SK-N-SH treated with all-trans-retinoic acid at 6 μM for 48 hours (cell line): Measurements from ENCODE around the gene MAPK1IP1L.

Experiments used
- ATAC-seq: fragments of 200-7000 bp; cut with Tn5 transposase; 3 replicates; pipeline ENCODE4 v1.9.1; 2020; ENCODE audit warnings: mild to moderate bottlenecking, moderate library complexity
- ARNTL ChIP-seq: fragments of 450-650 bp; formaldehyde crosslinking; IDR thresholded peaks from 2 replicates; pipeline ENCODE4 v1.5.0; 2020; ENCODE audit warnings: low read depth, mild to moderate bottlenecking, moderate library complexity, borderline replicate concordance
- BACH2 ChIP-seq: fragments of 250-450 bp; sonication (Bioruptor Pico); IDR thresholded peaks from 2 replicates; pipeline ENCODE4 v1.9.0; 2021; ENCODE audit warnings: mild to moderate bottlenecking, borderline replicate concordance
- CREB5 ChIP-seq: fragments of 250-450 bp; sonication (Bioruptor Pico); IDR thresholded peaks from 2 replicates; pipeline ENCODE4 v1.5.1; 2020; ENCODE audit warnings: low read depth, mild to moderate bottlenecking, moderate library complexity
- CSRNP3 ChIP-seq: fragments of 250-450 bp; sonication (Bioruptor Pico); IDR thresholded peaks from 2 replicates; pipeline ENCODE4 v1.5.1; 2021; ENCODE audit warnings: mild to moderate bottlenecking, moderate library complexity
- ESRRG ChIP-seq: fragments of 250-450 bp; sonication (Bioruptor Pico); IDR thresholded peaks from 2 replicates; pipeline ENCODE4 v1.6.1; 2021; ENCODE audit warnings: mild to moderate bottlenecking
- GLIS3 ChIP-seq: fragments of 250-450 bp; sonication (Bioruptor Pico); IDR thresholded peaks from 2 replicates; pipeline ENCODE4 v1.5.0; 2020; ENCODE audit warnings: mild to moderate bottlenecking, moderate library complexity
- ISL1 ChIP-seq: fragments of 250-450 bp; sonication (Bioruptor Pico); IDR thresholded peaks from 2 replicates; pipeline ENCODE4 v2.1.2; 2022; ENCODE audit warnings: mild to moderate bottlenecking, moderate library complexity
- OSR1 ChIP-seq: fragments of 250-450 bp; sonication (Bioruptor Pico); IDR thresholded peaks from 2 replicates; pipeline ENCODE4 v1.8.0; 2022; ENCODE audit warnings: moderate library complexity, mild to moderate bottlenecking, inconsistent platforms
- PATZ1 ChIP-seq: fragments of 250-450 bp; sonication (Bioruptor Pico); IDR thresholded peaks from 2 replicates; pipeline ENCODE4 v1.8.0; 2020; ENCODE audit warnings: mild to moderate bottlenecking, moderate library complexity, borderline replicate concordance
- POU6F1 ChIP-seq: fragments of 250-450 bp; sonication (Bioruptor Pico); IDR thresholded peaks from 2 replicates; pipeline ENCODE4 v1.8.0; 2021; ENCODE audit warnings: low read depth, mild to moderate bottlenecking, moderate library complexity, borderline replicate concordance
- PPARA ChIP-seq: fragments of 250-450 bp; sonication (Bioruptor Pico); IDR thresholded peaks from 2 replicates; pipeline ENCODE4 v1.5.0; 2020; ENCODE audit warnings: mild to moderate bottlenecking, borderline replicate concordance
- RARB ChIP-seq: fragments of 250-450 bp; sonication (Bioruptor Pico); IDR thresholded peaks from 2 replicates; pipeline ENCODE4 v1.8.0; 2021; ENCODE audit warnings: mild to moderate bottlenecking, moderate library complexity
- SNAI2 ChIP-seq: fragments of 250-450 bp; sonication (Bioruptor Pico); IDR thresholded peaks from 2 replicates; pipeline ENCODE4 v1.5.0; 2020; ENCODE audit warnings: mild to moderate bottlenecking, moderate library complexity
- TCF4 ChIP-seq: fragments of 250-450 bp; sonication (Bioruptor Pico); IDR thresholded peaks from 2 replicates; pipeline ENCODE4 v1.8.0; 2021; ENCODE audit warnings: mild to moderate bottlenecking, moderate library complexity, borderline replicate concordance
- TOX ChIP-seq: fragments of 250-450 bp; sonication (Bioruptor Pico); IDR thresholded peaks from 2 replicates; pipeline ENCODE4 v1.8.0; 2021; ENCODE audit warnings: mild to moderate bottlenecking, moderate library complexity, borderline replicate concordance
- TSHZ2 ChIP-seq: fragments of 250-450 bp; sonication (Bioruptor Pico); IDR thresholded peaks from 2 replicates; pipeline ENCODE4 v1.5.0; 2020; ENCODE audit warnings: mild to moderate bottlenecking, moderate library complexity
- ZC3H10 ChIP-seq: fragments of 250-450 bp; sonication (Bioruptor Pico); IDR thresholded peaks from 2 replicates; pipeline ENCODE4 v1.5.1; 2021; ENCODE audit warnings: mild to moderate bottlenecking, moderate library complexity
- ZFP3 ChIP-seq: fragments of 250-450 bp; sonication (Bioruptor Pico); IDR thresholded peaks from 2 replicates; pipeline ENCODE4 v1.5.0; 2020; ENCODE audit warnings: mild to moderate bottlenecking, moderate library complexity
- ZNF565 ChIP-seq: fragments of 450-650 bp; formaldehyde crosslinking; conservative IDR thresholded peaks from 2 replicates; pipeline ENCODE4 v1.5.0; 2020; ENCODE audit warnings: low read depth, mild to moderate bottlenecking, moderate library complexity
- ZNF8 ChIP-seq: fragments of 450-650 bp; formaldehyde crosslinking; IDR thresholded peaks from 2 replicates; pipeline ENCODE4 v1.5.0; 2020; ENCODE audit warnings: mild to moderate bottlenecking, moderate library complexity

MAPK1IP1L gene

GRCh38 chr14:55102141-55102621, 50.7 kb downstream of the MAPK1IP1L start:
- TF ChIP-seq BACH2 (CRISPR knock-in tag) (no peak), TCF4 (CRISPR knock-in tag) (peak; percentile 68; the same call in 1 of the 2 replicates)

GRCh38 chr14:55103005-55103640, 51.7 kb downstream of the MAPK1IP1L start:
- no peak for TF ChIP-seq POU6F1 (CRISPR knock-in tag)
- TF ChIP-seq TOX (CRISPR knock-in tag) = no peak
- TF ChIP-seq ESRRG (CRISPR knock-in tag) = no peak
- no peak for TF ChIP-seq ZC3H10 (CRISPR knock-in tag)
- TF ChIP-seq RARB (CRISPR knock-in tag) = no peak
- TF ChIP-seq ZNF565 (CRISPR knock-in tag) = no peak

More at GRCh38 chr14:55102141-55102621, 50.7 kb downstream of the MAPK1IP1L start:
- ATAC-seq = peak; percentile 95

GRCh38 chr14:55103971-55104954, 52.8 kb downstream of the MAPK1IP1L start:
- ATAC-seq = no peak
- no peak for TF ChIP-seq CSRNP3
- no peak for TF ChIP-seq POU6F1 (CRISPR knock-in tag)
- no peak for TF ChIP-seq PATZ1 (CRISPR knock-in tag)
- TF ChIP-seq ISL1 = no peak
- no peak for TF ChIP-seq TSHZ2
- no peak for TF ChIP-seq OSR1 (CRISPR knock-in tag)
- no peak for TF ChIP-seq BACH2 (CRISPR knock-in tag)
- TF ChIP-seq ARNTL = no peak
- no peak for TF ChIP-seq ESRRG (CRISPR knock-in tag)
- TF ChIP-seq SNAI2 (CRISPR knock-in tag) = no peak
- TF ChIP-seq TOX (CRISPR knock-in tag) = no peak
- no peak for TF ChIP-seq GLIS3 (CRISPR knock-in tag)
- no peak for TF ChIP-seq ZC3H10 (CRISPR knock-in tag)
- no peak for TF ChIP-seq CREB5
- no peak for TF ChIP-seq TCF4 (CRISPR knock-in tag)
- no peak for TF ChIP-seq ZFP3
- TF ChIP-seq ZNF8 (CRISPR knock-in tag) = no peak
- no peak for TF ChIP-seq PPARA (CRISPR knock-in tag)
- TF ChIP-seq RARB (CRISPR knock-in tag) = no peak

More at GRCh38 chr14:55103005-55103640, 51.7 kb downstream of the MAPK1IP1L start:
- peak; percentile 78 for ATAC-seq
